SU-DHL-6 (cell line): Measurements from ENCODE around the gene WWOX.

Source experiments
- H2AFZ ChIP-seq: fragments of 200-600 bp; sonication (generic); 2 replicates; pipeline ENCODE4 v1.6.1; 2014; ENCODE audit warnings: low read depth, mild to moderate bottlenecking, moderate library complexity, mixed read lengths, antibody characterized with exemption, low read length; ENCODE audit not compliant: severe bottlenecking
- H3F3A ChIP-seq: fragments of 200-600 bp; shearing (Covaris generic); 2 replicates; pipeline ENCODE4 v1.6.0; 2016; ENCODE audit warnings: antibody characterized with exemption, mild to moderate bottlenecking; ENCODE audit not compliant: insufficient read depth
- H3K27ac ChIP-seq: fragments of 200-600 bp; sonication (generic); 2 replicates; pipeline ENCODE4 v1.5.1; 2016; ENCODE audit warnings: low read depth, mild to moderate bottlenecking, low read length, moderate library complexity, mixed read lengths
- H3K27me3 ChIP-seq: fragments of 200-600 bp; sonication (generic), shearing (Covaris generic); 2 replicates; pipeline ENCODE4 v1.6.0; 2014; ENCODE audit warnings: mild to moderate bottlenecking, low read length
- H3K36me3 ChIP-seq: fragments of 200-600 bp; sonication (generic); 2 replicates; pipeline ENCODE4 v1.6.1; 2014; ENCODE audit warnings: mild to moderate bottlenecking, low read length, mixed read lengths
- H3K4me2 ChIP-seq: fragments of 300-600, 200-600 bp; shearing (Covaris generic), sonication (generic); 2 replicates; pipeline ENCODE4 v1.6.0; 2014; ENCODE audit warnings: low read length, low read depth, mild to moderate bottlenecking; ENCODE audit not compliant: poor library complexity, severe bottlenecking
- H3K4me3 ChIP-seq: fragments of 200-600 bp; sonication (generic); 2 replicates; pipeline ENCODE4 v1.5.1; 2014; ENCODE audit warnings: antibody characterized with exemption, low read length, mild to moderate bottlenecking, mixed read lengths; ENCODE audit not compliant: insufficient read depth, poor library complexity, severe bottlenecking
- H3K79me2 ChIP-seq: fragments of 200-600 bp; sonication (generic); 2 replicates; pipeline ENCODE4 v1.6.1; 2014; ENCODE audit warnings: mild to moderate bottlenecking, low read length, moderate library complexity; ENCODE audit not compliant: insufficient read depth
- H3K9ac ChIP-seq: fragments of 200-600 bp; sonication (generic); 2 replicates; pipeline ENCODE4 v1.7.0; 2014; ENCODE audit warnings: mild to moderate bottlenecking, low read length
- H3K9me2 ChIP-seq: fragments of 200-600 bp; sonication (generic); replicated peaks from 2 replicates; pipeline ENCODE4 v1.6.1; 2014; ENCODE audit warnings: low read length; ENCODE audit not compliant: insufficient read depth
- H3K9me3 ChIP-seq: fragments of 200-600 bp; sonication (generic); 2 replicates; pipeline ENCODE4 v1.6.1; 2014; ENCODE audit warnings: low read length, mixed read lengths; ENCODE audit not compliant: insufficient read depth
- H4K20me1 ChIP-seq: fragments of 200-600 bp; sonication (generic); 2 replicates; pipeline ENCODE4 v1.6.1; 2014; ENCODE audit warnings: low read depth, mild to moderate bottlenecking, antibody characterized with exemption, low read length, moderate library complexity, mixed read lengths
- CTCF ChIP-seq: fragments of 200-600 bp; sonication (generic); IDR thresholded peaks from one replicate; pipeline ENCODE4 v1.5.1; 2017; ENCODE audit warnings: antibody characterized with exemption, mild to moderate bottlenecking, low read length, moderate library complexity; ENCODE audit not compliant: insufficient read depth, poor library complexity, severe bottlenecking
- EZH2phosphoT487 ChIP-seq: fragments of 200-600 bp; sonication (generic), shearing (Covaris generic); conservative IDR thresholded peaks from 2 replicates; pipeline ENCODE4 v1.6.1; 2018; ENCODE audit warnings: mild to moderate bottlenecking, antibody characterized with exemption, low read length, moderate library complexity, mixed read lengths

Gene WWOX

DNA sequence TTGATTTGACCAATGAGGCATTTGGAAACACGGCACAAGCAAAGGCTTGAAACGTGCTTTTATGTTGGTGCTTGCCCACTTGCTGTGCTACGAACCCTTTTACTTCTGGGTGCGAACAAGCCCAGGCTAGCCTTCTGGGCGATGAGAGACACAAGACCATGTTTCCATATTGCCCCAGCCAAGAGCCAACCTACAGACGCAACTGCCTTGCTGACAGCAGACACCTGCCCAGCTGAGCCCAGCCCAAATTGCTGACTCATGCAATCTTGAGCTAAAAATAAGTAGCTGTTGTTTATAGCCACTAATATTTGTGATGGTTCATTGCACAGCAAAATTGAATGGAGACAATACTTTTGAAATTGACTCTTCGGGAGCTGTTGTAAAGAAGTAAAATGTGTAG, 464.5 kb downstream of the WWOX start:
- no peak overlapping the region for H3K27ac ChIP-seq
- no peaks in the 10 kb centered on the region for H3K36me3 ChIP-seq
- no peak overlapping the region for H3K4me3 ChIP-seq
- no peaks in the 10 kb centered on the region for H4K20me1 ChIP-seq
- H3K79me2 ChIP-seq, result no peaks in the 10 kb centered on the region
- no peaks in the 10 kb centered on the region for H3K9me3 ChIP-seq
- H3K27me3 ChIP-seq, result no peaks in the 10 kb centered on the region
- no peak for TF ChIP-seq EZH2phosphoT487
- TF ChIP-seq CTCF, result no peak
- H3F3A ChIP-seq, result no peaks in the 10 kb centered on the region
- H3K9ac ChIP-seq, result no peak overlapping the region
- no peak overlapping the region for H3K4me2 ChIP-seq
- H2AFZ ChIP-seq, result no peak overlapping the region
- no peaks in the 10 kb centered on the region for H3K9me2 ChIP-seq

- no peaks in the 10 kb centered on the region for H3K9me3 ChIP-seq
- H3K9ac ChIP-seq, result no peak overlapping the region
- H2AFZ ChIP-seq, result no peak overlapping the region
- no peaks in the 10 kb centered on the region for H3K36me3 ChIP-seq
- H4K20me1 ChIP-seq, result no peaks in the 10 kb centered on the region
- no peaks in the 10 kb centered on the region for H3K9me2 ChIP-seq
- no peaks in the 10 kb centered on the region for H3K79me2 ChIP-seq
- H3K4me3 ChIP-seq, result no peak overlapping the region
- no peak overlapping the region for H3K4me2 ChIP-seq
- H3K27me3 ChIP-seq, result no peaks in the 10 kb centered on the region
- no peak overlapping the region for H3K27ac ChIP-seq
- TF ChIP-seq EZH2phosphoT487, result no peak
- no peak for TF ChIP-seq CTCF
- H3F3A ChIP-seq, result no peaks in the 10 kb centered on the region
Observed at GRCh38 chr16:78566397-78567073, 467.1 kb downstream of the WWOX start.

DNA sequence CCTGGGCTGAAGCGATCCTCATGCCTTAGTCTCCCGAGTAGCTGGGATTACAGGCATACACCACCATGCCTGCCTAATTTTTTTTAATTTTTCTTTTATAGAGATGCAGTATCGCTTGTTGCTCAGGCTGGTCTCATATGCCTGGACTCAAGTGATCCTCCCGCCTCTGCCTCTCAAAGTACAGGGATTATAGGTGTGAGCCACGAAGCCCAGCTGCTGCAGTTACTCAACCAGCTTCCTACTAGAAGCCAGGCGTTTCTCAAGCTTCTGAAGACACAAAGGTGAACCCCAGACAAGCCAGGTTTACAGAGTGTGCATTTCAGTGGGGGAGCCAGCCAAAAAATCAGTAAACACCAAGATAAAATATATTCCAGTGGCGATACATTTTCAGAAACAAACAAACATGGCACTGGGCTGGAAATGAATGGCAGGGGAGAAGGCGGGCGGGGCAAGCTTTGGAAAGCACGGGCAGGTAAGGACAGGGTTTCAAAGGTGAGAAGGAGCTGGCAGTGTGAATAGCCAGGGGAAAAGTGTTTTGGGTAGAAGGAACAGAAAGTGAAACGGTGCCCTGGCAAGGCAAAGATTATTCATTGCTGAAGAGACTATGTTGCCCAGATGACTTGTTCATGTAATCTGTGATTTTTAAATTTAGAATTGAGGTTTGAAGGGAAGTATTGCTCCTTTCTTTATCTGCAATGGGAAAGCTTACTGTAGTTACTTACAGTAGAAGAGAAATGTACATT, 471.1 kb downstream of the WWOX start:
- no peaks in the 10 kb centered on the region for H4K20me1 ChIP-seq
- H3K9me2 ChIP-seq, result no peaks in the 10 kb centered on the region
- TF ChIP-seq CTCF, result no peak
- no peak for TF ChIP-seq EZH2phosphoT487
- no peak overlapping the region for H3K27ac ChIP-seq
- no peak overlapping the region for H3K4me2 ChIP-seq
- H3K9ac ChIP-seq, result no peak overlapping the region
- no peaks in the 10 kb centered on the region for H3F3A ChIP-seq
- no peaks in the 10 kb centered on the region for H3K36me3 ChIP-seq
- H2AFZ ChIP-seq, result no peak overlapping the region
- no peaks in the 10 kb centered on the region for H3K79me2 ChIP-seq
- H3K4me3 ChIP-seq, result no peak overlapping the region
- no peaks in the 10 kb centered on the region for H3K27me3 ChIP-seq
- H3K9me3 ChIP-seq, result no peaks in the 10 kb centered on the region
